Uterus (tissue), 2 donors: ENCODE measurements around the gene SLC6A1.

ENCODE experiments used
- CTCF ChIP-seq, 4 experiments: fragments of 200-600 bp in 2 of 4; fragments of 450-650 bp in 2 of 4; sonication (generic) in 2 of 4; IDR thresholded peaks; one replicate each; pipeline ENCODE4 v1.5.1; 2016 to 2019; ENCODE audit warnings: antibody characterized with exemption in 4 of 4, mild to moderate bottlenecking in 2 of 4, moderate library complexity in 1 of 4
- POLR2A ChIP-seq, 2 donors: fragments of 450-650 bp; IDR thresholded peaks; one replicate each; pipeline ENCODE4 v1.6.1; 2016; ENCODE audit warnings: antibody characterized with exemption in 2 of 2, mild to moderate bottlenecking in 1 of 2, moderate library complexity in 1 of 2

GRCh38 chr3:10956986-10957385 lies 35.6 kb upstream of the SLC6A1 start:
- TF ChIP-seq CTCF (IDR thresholded peaks at IDR 0.05): no peak
- no peak for TF ChIP-seq POLR2A (IDR thresholded peaks at IDR 0.05)
